HG03045 (cell line): Measurements from ENCODE around the gene EPN3.

Experiments used
- ATAC-seq: cut with Tn5 transposase; IDR thresholded peaks from one replicate; pipeline ENCODE4 v1.9.1; 2021; ENCODE audit warnings: mild to moderate bottlenecking, moderate library complexity; ENCODE audit not compliant: unreplicated experiment

EPN3 gene

DNA sequence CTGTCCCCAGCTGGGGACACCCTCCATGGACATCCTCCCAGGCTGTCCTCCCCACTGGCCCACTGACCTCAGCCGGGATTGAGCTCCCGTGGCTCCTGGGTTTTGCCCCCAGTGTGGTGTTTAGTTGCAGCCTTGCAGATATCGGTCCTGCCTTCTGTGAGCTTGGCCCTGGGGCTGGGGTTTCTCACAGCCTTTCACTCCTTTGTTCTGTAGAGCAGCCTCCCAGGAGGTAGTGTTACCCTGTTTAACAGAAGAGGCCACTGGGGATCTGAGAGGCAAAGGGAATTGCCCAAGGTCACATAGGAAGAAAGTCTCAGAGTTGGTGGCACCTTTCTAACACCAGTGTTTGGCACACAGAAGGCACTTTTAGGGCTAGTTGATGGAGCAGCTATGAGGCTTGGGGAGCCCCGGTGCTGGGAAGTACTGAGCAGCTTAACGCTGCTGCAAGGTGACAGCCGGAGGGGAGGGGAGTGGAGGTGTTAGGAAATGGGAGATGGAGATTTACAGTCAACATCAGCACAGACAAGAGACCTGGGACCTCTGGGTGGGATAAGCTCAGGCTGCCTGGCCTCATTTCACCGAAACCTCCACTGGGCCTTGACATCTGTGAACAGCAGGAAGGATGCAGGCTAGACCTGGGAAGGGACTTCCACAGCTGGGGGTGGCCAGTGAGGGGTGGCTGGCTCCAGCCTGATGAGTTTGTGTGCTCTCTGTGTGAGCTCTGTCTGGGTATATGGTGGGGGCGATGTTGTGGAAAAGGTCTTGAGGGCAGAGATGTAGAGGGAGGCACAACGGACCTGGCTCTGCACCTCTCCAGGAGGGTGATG lies 54.1 kb downstream of the EPN3 start:
- ATAC-seq = no peak

DNA sequence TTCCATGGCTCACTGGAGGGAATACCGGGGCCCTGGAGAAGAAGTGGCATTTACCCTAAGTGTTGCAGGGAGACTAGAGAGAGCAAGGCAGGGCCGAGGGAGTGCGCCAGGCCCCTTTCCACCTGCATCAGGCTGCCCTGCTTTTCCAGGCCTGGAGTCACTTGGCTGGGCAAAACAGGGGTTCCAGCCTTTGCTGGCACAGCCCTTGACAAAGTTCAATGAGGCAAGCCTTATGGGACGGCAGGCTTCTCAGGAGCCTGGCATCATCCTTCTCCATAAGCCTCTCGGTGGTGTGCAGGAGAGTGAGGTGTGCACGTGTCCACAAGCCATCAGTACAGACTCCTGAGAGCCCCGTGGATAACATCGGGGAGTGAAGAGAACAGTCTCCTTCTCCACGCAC lies 55.0 kb downstream of the EPN3 start:
- no peak for ATAC-seq

DNA sequence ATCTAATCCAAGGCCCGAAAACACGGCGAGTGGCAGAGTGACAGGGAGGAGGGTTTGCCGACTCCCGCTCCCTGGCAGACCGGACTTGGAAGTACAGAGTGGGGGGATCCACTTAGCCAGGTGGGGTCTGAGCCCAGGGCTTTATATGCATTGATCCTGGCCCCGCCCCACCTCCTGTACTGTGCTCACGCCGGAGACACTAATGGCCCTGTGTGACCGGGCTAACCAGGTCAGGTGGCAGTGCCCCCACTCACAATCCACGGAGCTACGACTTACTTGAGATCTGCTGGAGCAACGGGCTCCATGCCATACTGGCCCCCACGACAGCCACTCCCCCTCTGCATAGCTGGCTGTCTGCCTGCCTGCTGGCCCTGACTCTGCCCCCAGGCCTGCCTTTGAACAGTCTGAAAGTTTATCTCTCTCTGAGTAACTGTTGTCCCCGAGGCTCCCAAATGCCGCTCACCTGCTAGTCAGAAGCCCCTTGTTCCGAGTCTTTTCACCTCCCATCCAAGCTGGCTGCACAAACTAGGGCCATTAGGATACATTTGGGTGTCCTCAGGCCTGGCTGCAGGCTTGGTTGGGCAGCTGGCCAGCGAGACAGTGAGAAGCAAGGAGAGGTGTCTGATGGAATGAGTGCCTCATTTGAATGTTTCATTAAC lies 56.0 kb downstream of the EPN3 start:
- ATAC-seq = no peak

DNA sequence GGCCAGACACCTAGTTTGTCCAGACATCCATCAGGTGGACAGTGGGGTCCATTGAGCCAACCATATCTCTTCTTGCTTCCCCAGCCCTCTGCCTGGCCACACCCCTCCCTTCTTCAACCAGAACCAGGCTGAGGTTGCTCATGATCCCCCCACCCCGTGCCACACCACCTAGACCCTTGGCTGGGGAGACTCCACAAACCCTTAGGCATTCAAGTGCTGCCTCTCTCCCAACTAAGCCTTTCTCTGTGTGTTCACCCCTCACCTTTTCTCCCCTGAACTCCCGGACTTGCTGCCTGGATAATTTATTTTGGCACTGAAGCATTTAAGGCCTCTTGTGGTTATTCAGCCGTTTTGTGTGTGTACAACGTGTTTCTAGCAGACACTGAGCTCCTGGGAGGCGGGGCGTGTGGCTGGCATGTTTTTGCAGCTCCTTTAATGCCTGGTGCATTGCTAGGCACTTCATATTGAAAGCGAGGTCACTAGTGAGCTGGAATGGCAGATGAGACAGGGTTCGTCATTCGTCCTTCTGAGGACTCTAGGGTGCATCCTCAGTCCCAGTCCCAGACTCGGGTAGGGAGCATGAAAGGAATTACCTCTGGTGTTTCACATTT lies 56.7 kb downstream of the EPN3 start:
- ATAC-seq = no peak

DNA sequence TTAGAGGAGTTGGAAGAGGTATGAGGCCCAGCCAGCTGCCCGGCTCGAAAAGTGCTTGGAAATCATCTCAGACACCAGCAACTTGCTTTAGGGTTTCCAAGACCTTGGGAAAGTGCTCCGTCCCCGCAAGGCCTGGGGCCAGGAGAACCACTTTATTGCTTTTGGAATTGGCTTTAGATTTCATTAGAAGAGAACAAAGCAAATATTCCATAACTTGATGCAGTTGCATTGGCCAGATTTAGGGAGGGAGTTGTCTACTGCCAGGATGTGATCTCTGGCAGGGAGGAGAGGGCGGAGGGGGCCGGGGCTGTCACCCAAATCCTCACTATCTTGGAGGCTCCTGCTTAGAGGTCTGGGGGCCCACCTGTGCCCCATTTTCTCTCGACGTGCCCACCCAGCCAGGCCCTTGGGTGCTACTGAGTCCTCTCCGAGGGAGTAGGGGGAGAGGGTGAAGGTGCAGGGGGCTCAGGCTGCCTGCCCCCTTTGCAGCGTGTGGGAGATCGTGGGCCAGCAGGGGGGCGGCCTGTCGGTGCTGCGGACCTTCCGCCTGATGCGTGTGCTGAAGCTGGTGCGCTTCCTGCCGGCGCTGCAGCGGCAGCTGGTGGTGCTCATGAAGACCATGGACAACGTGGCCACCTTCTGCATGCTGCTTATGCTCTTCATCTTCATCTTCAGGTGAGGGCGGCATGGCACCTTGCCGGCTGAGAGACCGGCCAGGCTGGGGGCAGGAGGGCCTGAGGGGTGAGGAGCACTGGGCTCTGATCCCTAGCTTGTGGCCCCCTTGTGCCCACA lies 58.6 kb downstream of the EPN3 start:
- ATAC-seq = no peak

DNA sequence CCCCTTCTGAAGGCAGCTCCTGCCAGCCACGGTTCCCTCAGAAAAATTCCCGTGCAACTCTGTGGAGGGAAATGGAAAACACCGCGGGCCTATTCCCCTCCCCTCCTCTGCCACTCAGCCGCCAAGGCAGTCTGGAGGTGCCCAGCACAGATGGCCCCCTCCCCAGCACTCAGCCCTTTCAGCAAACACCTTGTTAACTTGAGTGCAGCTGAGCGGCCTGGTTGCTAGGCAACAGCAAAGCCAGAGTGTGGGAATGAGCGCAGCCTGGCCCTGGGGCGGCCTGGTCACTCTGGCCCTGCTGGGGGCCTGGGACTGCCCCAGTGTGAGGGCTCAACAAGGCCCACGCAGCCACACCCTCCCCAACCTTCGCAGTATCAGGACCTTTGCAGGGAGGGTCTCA lies 60.8 kb downstream of the EPN3 start:
- ATAC-seq = no peak
